ENCODE data around the gene SLC35E4.

- TF ChIP-seq, protein P1, sequence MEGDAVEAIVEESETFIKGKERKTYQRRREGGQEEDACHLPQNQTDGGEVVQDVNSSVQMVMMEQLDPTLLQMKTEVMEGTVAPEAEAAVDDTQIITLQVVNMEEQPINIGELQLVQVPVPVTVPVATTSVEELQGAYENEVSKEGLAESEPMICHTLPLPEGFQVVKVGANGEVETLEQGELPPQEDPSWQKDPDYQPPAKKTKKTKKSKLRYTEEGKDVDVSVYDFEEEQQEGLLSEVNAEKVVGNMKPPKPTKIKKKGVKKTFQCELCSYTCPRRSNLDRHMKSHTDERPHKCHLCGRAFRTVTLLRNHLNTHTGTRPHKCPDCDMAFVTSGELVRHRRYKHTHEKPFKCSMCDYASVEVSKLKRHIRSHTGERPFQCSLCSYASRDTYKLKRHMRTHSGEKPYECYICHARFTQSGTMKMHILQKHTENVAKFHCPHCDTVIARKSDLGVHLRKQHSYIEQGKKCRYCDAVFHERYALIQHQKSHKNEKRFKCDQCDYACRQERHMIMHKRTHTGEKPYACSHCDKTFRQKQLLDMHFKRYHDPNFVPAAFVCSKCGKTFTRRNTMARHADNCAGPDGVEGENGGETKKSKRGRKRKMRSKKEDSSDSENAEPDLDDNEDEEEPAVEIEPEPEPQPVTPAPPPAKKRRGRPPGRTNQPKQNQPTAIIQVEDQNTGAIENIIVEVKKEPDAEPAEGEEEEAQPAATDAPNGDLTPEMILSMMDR (IDR thresholded peaks at IDR 0.05), result no peak
- no peak for TF ChIP-seq POLR2A (IDR thresholded peaks at IDR 0.05)
Observed at GRCh38 chr22:30649430-30650007, 13.9 kb downstream of the SLC35E4 start.

Measured in uterus (tissue), 2 donors.